PC-3 (cell line): ENCODE results near the gene FOLR2.

Experiments
- EZH2 ChIP-seq: fragments of 300-600 bp; sonication (generic); IDR thresholded peaks from one replicate; pipeline ENCODE4 v1.6.1; 2017; ENCODE audit warnings: antibody characterized with exemption, mild to moderate bottlenecking, low read length; ENCODE audit not compliant: unreplicated experiment
- TF ChIP-seq, protein P1 (sequence below): fragments of 300-600 bp; sonication (generic); conservative IDR thresholded peaks from 2 replicates; pipeline ENCODE4 v1.5.1; 2017; ENCODE audit warnings: antibody characterized with exemption, low read depth, mild to moderate bottlenecking, low read length

DNA sequence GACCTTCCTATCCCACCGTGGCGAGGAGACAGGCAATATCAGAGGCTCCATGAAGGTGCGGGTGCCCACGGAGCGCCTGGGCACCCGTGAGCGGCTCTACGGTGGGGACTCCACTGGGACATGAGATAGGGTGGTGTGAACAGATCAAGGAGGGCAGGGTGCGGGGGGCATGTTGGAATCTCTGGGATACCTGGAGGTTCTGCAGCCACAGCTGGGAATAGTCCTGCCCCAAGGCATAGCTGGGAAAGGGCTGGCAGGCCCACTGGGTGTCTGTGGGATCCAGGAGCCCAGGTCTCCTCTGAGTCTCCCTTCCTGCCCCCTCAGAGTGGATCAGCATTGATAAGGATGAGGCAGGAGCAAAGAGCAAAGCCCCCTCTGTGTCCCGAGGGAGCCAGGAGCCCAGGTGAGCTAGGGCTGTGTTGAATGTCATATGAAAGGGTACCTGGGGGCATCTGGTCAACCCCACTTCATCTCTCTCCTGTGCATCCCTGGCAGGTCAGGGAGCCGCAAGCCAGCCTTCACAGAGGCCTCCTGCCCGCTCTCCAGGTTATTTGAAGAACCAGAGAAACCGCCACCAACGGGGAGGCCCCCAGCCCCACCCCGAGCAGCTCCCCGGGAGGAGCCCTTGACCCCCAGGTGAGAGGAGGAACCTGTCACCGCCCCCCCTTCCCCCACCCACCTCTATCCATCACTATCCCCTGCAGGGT is 18.9 kb downstream of the FOLR2 start:
- TF ChIP-seq, protein P1, sequence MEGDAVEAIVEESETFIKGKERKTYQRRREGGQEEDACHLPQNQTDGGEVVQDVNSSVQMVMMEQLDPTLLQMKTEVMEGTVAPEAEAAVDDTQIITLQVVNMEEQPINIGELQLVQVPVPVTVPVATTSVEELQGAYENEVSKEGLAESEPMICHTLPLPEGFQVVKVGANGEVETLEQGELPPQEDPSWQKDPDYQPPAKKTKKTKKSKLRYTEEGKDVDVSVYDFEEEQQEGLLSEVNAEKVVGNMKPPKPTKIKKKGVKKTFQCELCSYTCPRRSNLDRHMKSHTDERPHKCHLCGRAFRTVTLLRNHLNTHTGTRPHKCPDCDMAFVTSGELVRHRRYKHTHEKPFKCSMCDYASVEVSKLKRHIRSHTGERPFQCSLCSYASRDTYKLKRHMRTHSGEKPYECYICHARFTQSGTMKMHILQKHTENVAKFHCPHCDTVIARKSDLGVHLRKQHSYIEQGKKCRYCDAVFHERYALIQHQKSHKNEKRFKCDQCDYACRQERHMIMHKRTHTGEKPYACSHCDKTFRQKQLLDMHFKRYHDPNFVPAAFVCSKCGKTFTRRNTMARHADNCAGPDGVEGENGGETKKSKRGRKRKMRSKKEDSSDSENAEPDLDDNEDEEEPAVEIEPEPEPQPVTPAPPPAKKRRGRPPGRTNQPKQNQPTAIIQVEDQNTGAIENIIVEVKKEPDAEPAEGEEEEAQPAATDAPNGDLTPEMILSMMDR: no peak
- no peak for TF ChIP-seq EZH2
